ENCODE measurements around the gene MOB3B.
A peak's percentile ranks its signal among the peaks of the same experiment; 100 is the strongest.

The MOB3B gene

GRCh38 chr9:27538647-27539046 lies 9.0 kb upstream of the MOB3B start:
- no peak overlapping the region for H3K9ac ChIP-seq (ENCODE audit: low read length)
- no peak overlapping the region for H3K27ac ChIP-seq (ENCODE audit: low read depth, low read length)
- H3K4me3 ChIP-seq (ENCODE audit: low read length) = no peak overlapping the region
- no peaks in the 10 kb centered on the region for H3K36me3 ChIP-seq (ENCODE audit: control insufficient read depth, insufficient read depth, low read length)
- H3K27me3 ChIP-seq (ENCODE audit: control insufficient read depth, insufficient read depth, low read length) = no peaks in the 10 kb centered on the region
- H3K4me1 ChIP-seq (ENCODE audit: control insufficient read depth, insufficient read depth, low read length) = peaks cover 25% of the 10 kb centered on the region

DNA sequence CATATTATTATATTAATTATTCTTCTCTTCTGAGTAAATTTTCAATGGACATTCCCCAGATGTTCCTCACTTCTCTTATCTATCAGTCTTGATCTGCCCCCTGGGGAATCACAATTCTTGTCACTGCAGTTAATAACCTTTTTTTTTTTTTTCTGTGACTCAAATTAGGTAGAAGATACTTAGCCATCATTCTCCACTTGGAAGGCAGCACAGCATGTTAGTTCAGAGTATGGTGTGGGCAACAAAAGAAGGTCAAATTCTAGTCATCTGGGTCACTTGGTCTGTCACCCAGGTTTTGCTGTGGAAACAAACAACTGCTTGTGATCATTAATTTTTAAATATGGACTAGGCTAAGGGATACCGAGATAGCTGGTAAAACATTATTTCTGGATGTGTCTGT lies 8.1 kb upstream of the MOB3B start:
- H3K36me3 ChIP-seq (ENCODE audit: control insufficient read depth, insufficient read depth, low read length) = no peaks in the 10 kb centered on the region
- peaks cover 25% of the 10 kb centered on the region for H3K4me1 ChIP-seq (ENCODE audit: control insufficient read depth, insufficient read depth, low read length)
- no peak overlapping the region for H3K4me3 ChIP-seq (ENCODE audit: low read length)
- H3K27ac ChIP-seq (ENCODE audit: low read depth, low read length) = no peak overlapping the region
- H3K27me3 ChIP-seq (ENCODE audit: control insufficient read depth, insufficient read depth, low read length) = no peaks in the 10 kb centered on the region
- no peak overlapping the region for H3K9ac ChIP-seq (ENCODE audit: low read length)

- Histone ChIP-seq H3K4me3 (ENCODE audit: low read length) (no peak overlapping the region), H3K4me1 (ENCODE audit: control insufficient read depth, insufficient read depth, low read length) (peaks cover 25% of the 10 kb centered on the region), H3K9ac (ENCODE audit: low read length) (no peak overlapping the region), H3K27ac (ENCODE audit: low read depth, low read length) (no peak overlapping the region), H3K36me3 (ENCODE audit: control insufficient read depth, insufficient read depth, low read length) (no peaks in the 10 kb centered on the region), H3K27me3 (ENCODE audit: control insufficient read depth, insufficient read depth, low read length) (no peaks in the 10 kb centered on the region)
These were observed 7.4 kb upstream of the MOB3B start for GRCh38 chr9:27537027-27537435.

GRCh38 chr9:27536168-27536567 lies 6.6 kb upstream of the MOB3B start:
- H3K27ac ChIP-seq (ENCODE audit: low read depth, low read length) = no peak overlapping the region
- no peak overlapping the region for H3K9ac ChIP-seq (ENCODE audit: low read length)
- H3K4me1 ChIP-seq (ENCODE audit: control insufficient read depth, insufficient read depth, low read length) = peaks cover 25% of the 10 kb centered on the region
- H3K4me3 ChIP-seq (ENCODE audit: low read length) = no peak overlapping the region
- no peaks in the 10 kb centered on the region for H3K27me3 ChIP-seq (ENCODE audit: control insufficient read depth, insufficient read depth, low read length)
- no peaks in the 10 kb centered on the region for H3K36me3 ChIP-seq (ENCODE audit: control insufficient read depth, insufficient read depth, low read length)

GRCh38 chr9:27535701-27536118 lies 6.1 kb upstream of the MOB3B start:
- H3K4me3 ChIP-seq (ENCODE audit: low read length) = no peak overlapping the region
- H3K27me3 ChIP-seq (ENCODE audit: control insufficient read depth, insufficient read depth, low read length) = no peaks in the 10 kb centered on the region
- no peak overlapping the region for H3K9ac ChIP-seq (ENCODE audit: low read length)
- H3K36me3 ChIP-seq (ENCODE audit: control insufficient read depth, insufficient read depth, low read length) = no peaks in the 10 kb centered on the region
- H3K27ac ChIP-seq (ENCODE audit: low read depth, low read length) = no peak overlapping the region
- H3K4me1 ChIP-seq (ENCODE audit: control insufficient read depth, insufficient read depth, low read length) = peaks cover 22% of the 10 kb centered on the region

GRCh38 chr9:27534658-27535209 lies 5.1 kb upstream of the MOB3B start:
- H3K27ac ChIP-seq (ENCODE audit: low read depth, low read length) = peak overlapping the region; percentile 44
- H3K4me3 ChIP-seq (ENCODE audit: low read length) = no peak overlapping the region
- no peak overlapping the region for H3K9ac ChIP-seq (ENCODE audit: low read length)
- H3K4me1 ChIP-seq (ENCODE audit: control insufficient read depth, insufficient read depth, low read length) = peaks cover 13% of the 10 kb centered on the region
- H3K36me3 ChIP-seq (ENCODE audit: control insufficient read depth, insufficient read depth, low read length) = no peaks in the 10 kb centered on the region
- H3K27me3 ChIP-seq (ENCODE audit: control insufficient read depth, insufficient read depth, low read length) = no peaks in the 10 kb centered on the region

GRCh38 chr9:27534131-27534530 lies 4.5 kb upstream of the MOB3B start:
- Histone ChIP-seq H3K4me1 (ENCODE audit: control insufficient read depth, insufficient read depth, low read length) (peaks cover 9% of the 10 kb centered on the region), H3K36me3 (ENCODE audit: control insufficient read depth, insufficient read depth, low read length) (no peaks in the 10 kb centered on the region), H3K27me3 (ENCODE audit: control insufficient read depth, insufficient read depth, low read length) (no peaks in the 10 kb centered on the region), H3K4me3 (ENCODE audit: low read length) (no peak overlapping the region), H3K27ac (ENCODE audit: low read depth, low read length) (peak overlapping the region; percentile 44), H3K9ac (ENCODE audit: low read length) (no peak overlapping the region)

DNA sequence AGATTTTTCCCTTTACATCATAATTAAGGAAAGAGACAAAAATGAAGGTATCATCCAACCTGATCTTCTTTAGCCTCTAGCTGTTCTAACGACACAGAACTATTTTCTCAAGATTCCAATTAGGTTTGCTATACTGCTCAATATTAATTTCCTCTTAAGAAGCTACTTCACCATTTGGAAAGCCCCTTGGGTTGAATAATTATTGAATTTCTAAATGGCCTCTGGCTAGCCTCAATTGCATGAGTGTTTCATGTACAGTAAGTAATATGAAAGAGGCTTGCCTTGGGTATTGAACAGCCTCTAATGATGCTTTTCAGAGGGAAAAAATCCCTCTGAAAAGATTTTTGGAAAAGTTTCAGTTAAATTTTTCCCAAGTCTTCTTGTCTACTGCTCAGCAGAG lies 3.7 kb upstream of the MOB3B start:
- no peaks in the 10 kb centered on the region for H3K36me3 ChIP-seq (ENCODE audit: control insufficient read depth, insufficient read depth, low read length)
- H3K4me3 ChIP-seq (ENCODE audit: low read length) = no peak overlapping the region
- H3K4me1 ChIP-seq (ENCODE audit: control insufficient read depth, insufficient read depth, low read length) = peaks cover 6% of the 10 kb centered on the region
- H3K9ac ChIP-seq (ENCODE audit: low read length) = no peak overlapping the region
- H3K27ac ChIP-seq (ENCODE audit: low read depth, low read length) = no peak overlapping the region
- no peaks in the 10 kb centered on the region for H3K27me3 ChIP-seq (ENCODE audit: control insufficient read depth, insufficient read depth, low read length)

DNA sequence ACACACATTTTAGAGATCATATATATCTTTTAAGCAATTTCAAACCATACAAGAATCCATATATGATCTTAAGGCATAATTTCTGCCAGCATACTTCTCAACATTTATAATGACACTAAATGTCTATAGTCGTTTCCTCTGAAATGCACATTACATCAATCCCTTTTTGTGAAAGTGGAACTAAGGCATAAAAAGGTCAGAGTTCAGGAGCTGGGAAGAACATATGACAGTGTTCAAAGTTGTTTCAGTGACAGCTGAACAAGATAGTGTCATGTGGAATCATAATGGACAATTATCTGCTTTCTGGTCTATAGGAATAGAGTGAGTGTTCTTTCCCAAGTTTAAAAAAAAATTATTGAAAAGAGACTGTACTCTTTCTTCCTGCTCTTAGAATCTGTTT lies 2.4 kb upstream of the MOB3B start:
- no peaks in the 10 kb centered on the region for H3K27me3 ChIP-seq (ENCODE audit: control insufficient read depth, insufficient read depth, low read length)
- H3K4me3 ChIP-seq (ENCODE audit: low read length) = no peak overlapping the region
- peaks cover 9% of the 10 kb centered on the region for H3K4me1 ChIP-seq (ENCODE audit: control insufficient read depth, insufficient read depth, low read length)
- H3K9ac ChIP-seq (ENCODE audit: low read length) = no peak overlapping the region
- H3K27ac ChIP-seq (ENCODE audit: low read depth, low read length) = no peak overlapping the region
- no peaks in the 10 kb centered on the region for H3K36me3 ChIP-seq (ENCODE audit: control insufficient read depth, insufficient read depth, low read length)

GRCh38 chr9:27530915-27531755 lies 1.5 kb upstream of the MOB3B start:
- no peak overlapping the region for H3K4me3 ChIP-seq (ENCODE audit: low read length)
- peaks cover 9% of the 10 kb centered on the region for H3K4me1 ChIP-seq (ENCODE audit: control insufficient read depth, insufficient read depth, low read length)
- H3K36me3 ChIP-seq (ENCODE audit: control insufficient read depth, insufficient read depth, low read length) = no peaks in the 10 kb centered on the region
- no peak overlapping the region for H3K9ac ChIP-seq (ENCODE audit: low read length)
- no peaks in the 10 kb centered on the region for H3K27me3 ChIP-seq (ENCODE audit: control insufficient read depth, insufficient read depth, low read length)
- no peak overlapping the region for H3K27ac ChIP-seq (ENCODE audit: low read depth, low read length)

DNA sequence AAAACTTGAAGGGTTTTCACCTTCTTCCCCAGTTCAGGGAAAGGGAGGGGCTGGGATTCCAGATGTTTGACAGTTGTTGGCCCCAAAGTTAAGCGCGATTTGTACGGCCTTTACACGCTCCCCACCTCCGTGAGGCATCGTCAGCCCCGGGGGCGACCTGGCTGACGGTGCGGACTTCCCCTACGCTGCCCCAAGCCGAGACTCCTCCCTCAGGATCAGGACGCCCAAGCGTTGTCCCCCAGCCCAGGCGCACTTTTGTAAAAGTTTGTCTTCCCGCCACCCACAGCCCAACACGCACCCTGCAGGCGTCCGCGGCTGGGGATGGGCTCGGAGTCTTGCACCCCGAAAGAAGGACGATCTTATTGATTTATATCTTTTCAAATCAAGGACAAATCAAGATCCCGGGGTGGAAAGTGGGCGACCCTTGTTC lies 713 bp downstream of the MOB3B start:
- Histone ChIP-seq H3K4me3 (ENCODE audit: low read length) (peak overlapping the region; percentile 89), H3K36me3 (ENCODE audit: control insufficient read depth, insufficient read depth, low read length) (no peaks in the 10 kb centered on the region), H3K27me3 (ENCODE audit: control insufficient read depth, insufficient read depth, low read length) (no peaks in the 10 kb centered on the region), H3K4me1 (ENCODE audit: control insufficient read depth, insufficient read depth, low read length) (peaks cover 7% of the 10 kb centered on the region), H3K27ac (ENCODE audit: low read depth, low read length) (peak overlapping the region; percentile 94), H3K9ac (ENCODE audit: low read length) (peak overlapping the region; percentile 81)

GRCh38 chr9:27528076-27528885 lies 1.3 kb downstream of the MOB3B start:
- Histone ChIP-seq H3K4me1 (ENCODE audit: control insufficient read depth, insufficient read depth, low read length) (peaks cover 7% of the 10 kb centered on the region), H3K27ac (ENCODE audit: low read depth, low read length) (peak overlapping the region; percentile 94), H3K27me3 (ENCODE audit: control insufficient read depth, insufficient read depth, low read length) (no peaks in the 10 kb centered on the region), H3K9ac (ENCODE audit: low read length) (peak overlapping the region; percentile 81), H3K4me3 (ENCODE audit: low read length) (peak overlapping the region; percentile 89), H3K36me3 (ENCODE audit: control insufficient read depth, insufficient read depth, low read length) (no peaks in the 10 kb centered on the region)
